Dermis lymphatic vessel endothelial cell (primary cell): ENCODE data around the gene C22orf31. TPM values are rescaled to one million over a fixed set of nuclear protein-coding genes. Genes with fewer than 3 reads are reported as not detected.

ENCODE experiments used
- total RNA-seq: library from RNA; depleted of rRNA; stranded (reverse); fragments of >200 nt; gene quantifications from 2 replicates; pipeline ENCODE4 v1.2.1, GENCODE V29; 2014

Gene C22orf31
- total RNA-seq: not detected in 2 replicates

GRCh38 chr22:29061773-29062172, at the start of gene C22orf31:
Gene C22orf31 (minus strand): TSS chr22:29061831. CDS start chr22:29061792, 39 bp downstream.

GRCh38 chr22:29072979-29073617, 11.5 kb upstream of the C22orf31 start, which contains the start of gene KREMEN1:
Gene KREMEN1 (plus strand): TSS chr22:29073035. CDS start chr22:29073131, 96 bp downstream.

Other genes with a start within 250 kb of the C22orf31 start
- 1.5 TPM in 2 replicates for gene ZNRF3, start 178.3 kb downstream of the C22orf31 start, total RNA-seq
- gene KREMEN1, start 11.2 kb upstream of the C22orf31 start, total RNA-seq: 0.22 and 0.26 TPM in 2 replicates
- gene EMID1, start 144.1 kb upstream of the C22orf31 start, total RNA-seq: 8.0 and 10.0 TPM in 2 replicates
- gene RHBDD3, start 206.2 kb upstream of the C22orf31 start, total RNA-seq: 17.8 and 18.7 TPM in 2 replicates
- gene EWSR1, start 206.4 kb upstream of the C22orf31 start, total RNA-seq: 135 and 154 TPM in 2 replicates
- 20.0 and 22.9 TPM in 2 replicates for gene GAS2L1, start 244.8 kb upstream of the C22orf31 start, total RNA-seq